Activated effector memory CD4-positive, alpha-beta T cell treated with Interleukin-2 at 50 U/mL for 16 hours (primary cell): ENCODE measurements around the gene TAS1R2.
"Not testable (repeated sequence)": the region's sequence is repeated elsewhere in the genome, so short reads cannot be mapped to it uniquely, and the experiment has no call there.

Experiments
- DNase-seq: peaks from one replicate; pipeline ENCODE4 v3.0.0-alpha.2; 2020

The TAS1R2 gene

GRCh38 chr1:18859560-18859959, at the start of gene TAS1R2:
Gene TAS1R2, minus strand, starts transcription at chr1:18859660. Its CDS starts 0 bp downstream, at chr1:18859660.
- DNase-seq, result no peak

- DNase-seq, result no peak
Measured at GRCh38 chr1:18907917-18908845, 48.7 kb upstream of the TAS1R2 start.

GRCh38 chr1:18907021-18907916, 47.8 kb upstream of the TAS1R2 start:
- peak; percentile 34 for DNase-seq

- DNase-seq, result no peak
Measured at GRCh38 chr1:18903291-18903756, 43.9 kb upstream of the TAS1R2 start.

- DNase-seq, result peak; percentile 88
Measured at GRCh38 chr1:18902523-18903290, 43.2 kb upstream of the TAS1R2 start, which contains the start of gene ALDH4A1. Gene ALDH4A1, minus strand, starts transcription at chr1:18902555. Its CDS starts 32 bp downstream, at chr1:18902523.

GRCh38 chr1:18901952-18902522, 42.6 kb upstream of the TAS1R2 start:
- DNase-seq, result no peak

- DNase-seq, result no peak
Measured at GRCh38 chr1:18901147-18901951, 41.9 kb upstream of the TAS1R2 start.

GRCh38 chr1:18900303-18900841, 40.9 kb upstream of the TAS1R2 start:
- no peak for DNase-seq

GRCh38 chr1:18899363-18900049, 40.0 kb upstream of the TAS1R2 start:
- no peak for DNase-seq

GRCh38 chr1:18898567-18898966, 39.1 kb upstream of the TAS1R2 start:
- DNase-seq, result no peak

- DNase-seq, result no peak
Measured at GRCh38 chr1:18895317-18895716, 35.9 kb upstream of the TAS1R2 start.

- no peak for DNase-seq
Measured at GRCh38 chr1:18893120-18893519, 33.7 kb upstream of the TAS1R2 start.

GRCh38 chr1:18891858-18892257, 32.4 kb upstream of the TAS1R2 start:
- not testable (repeated sequence) for DNase-seq

GRCh38 chr1:18891426-18891780, 31.9 kb upstream of the TAS1R2 start:
- no peak for DNase-seq

GRCh38 chr1:18890706-18891425, 31.4 kb upstream of the TAS1R2 start:
- DNase-seq, result no peak

- no peak for DNase-seq
Measured at GRCh38 chr1:18886003-18886335, 26.5 kb upstream of the TAS1R2 start.

GRCh38 chr1:18885311-18886002, 26.0 kb upstream of the TAS1R2 start:
- DNase-seq, result no peak

GRCh38 chr1:18884727-18885126, 25.3 kb upstream of the TAS1R2 start:
- DNase-seq, result no peak

GRCh38 chr1:18884419-18884717, 24.9 kb upstream of the TAS1R2 start:
- DNase-seq, result no peak
